Measurements from ENCODE around the gene CARD9.

DNA sequence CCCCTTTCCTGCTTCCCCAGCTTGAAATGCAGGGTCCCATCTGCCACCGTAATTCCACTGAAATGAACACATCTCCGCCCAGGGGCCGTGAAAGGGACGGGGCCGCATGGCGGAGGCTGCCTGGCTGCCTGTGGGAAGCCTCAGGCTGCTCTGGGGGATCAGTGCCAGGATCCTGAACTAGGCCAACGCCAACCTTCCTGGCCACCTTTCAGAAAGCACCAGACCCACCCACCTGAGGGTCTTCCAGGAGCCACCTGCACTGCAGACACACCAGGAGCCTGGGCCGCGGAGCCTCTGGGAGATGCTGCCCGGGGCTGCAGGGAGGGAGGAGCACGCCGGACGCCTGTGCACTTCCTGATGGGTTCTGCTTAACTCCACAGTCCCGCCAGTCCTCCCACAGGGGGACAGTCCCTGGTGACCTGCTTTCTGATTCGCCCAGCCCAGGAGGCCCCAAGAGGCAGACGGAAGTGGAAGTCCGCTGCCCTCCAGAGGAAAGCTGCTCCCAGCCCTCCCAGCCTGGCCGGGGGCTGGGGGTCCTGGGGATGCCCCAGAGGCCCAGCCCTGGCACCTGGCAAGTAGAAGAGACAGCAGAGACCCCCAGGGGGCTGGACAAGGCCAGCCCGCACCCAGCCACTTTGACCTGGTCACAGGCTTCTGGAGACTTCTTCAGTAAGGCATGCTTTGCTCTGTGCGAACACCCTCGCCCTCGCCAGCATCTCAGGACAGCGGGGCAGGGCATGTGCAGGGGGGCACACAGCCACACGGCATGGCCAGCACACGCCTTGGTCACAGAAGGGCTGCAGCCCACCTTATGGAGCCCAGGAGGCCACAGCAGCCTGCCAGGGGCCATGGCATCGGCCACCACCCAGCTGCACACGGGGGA, at the start of gene CARD9:
- TF ChIP-seq, protein P1, sequence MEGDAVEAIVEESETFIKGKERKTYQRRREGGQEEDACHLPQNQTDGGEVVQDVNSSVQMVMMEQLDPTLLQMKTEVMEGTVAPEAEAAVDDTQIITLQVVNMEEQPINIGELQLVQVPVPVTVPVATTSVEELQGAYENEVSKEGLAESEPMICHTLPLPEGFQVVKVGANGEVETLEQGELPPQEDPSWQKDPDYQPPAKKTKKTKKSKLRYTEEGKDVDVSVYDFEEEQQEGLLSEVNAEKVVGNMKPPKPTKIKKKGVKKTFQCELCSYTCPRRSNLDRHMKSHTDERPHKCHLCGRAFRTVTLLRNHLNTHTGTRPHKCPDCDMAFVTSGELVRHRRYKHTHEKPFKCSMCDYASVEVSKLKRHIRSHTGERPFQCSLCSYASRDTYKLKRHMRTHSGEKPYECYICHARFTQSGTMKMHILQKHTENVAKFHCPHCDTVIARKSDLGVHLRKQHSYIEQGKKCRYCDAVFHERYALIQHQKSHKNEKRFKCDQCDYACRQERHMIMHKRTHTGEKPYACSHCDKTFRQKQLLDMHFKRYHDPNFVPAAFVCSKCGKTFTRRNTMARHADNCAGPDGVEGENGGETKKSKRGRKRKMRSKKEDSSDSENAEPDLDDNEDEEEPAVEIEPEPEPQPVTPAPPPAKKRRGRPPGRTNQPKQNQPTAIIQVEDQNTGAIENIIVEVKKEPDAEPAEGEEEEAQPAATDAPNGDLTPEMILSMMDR (IDR thresholded peaks at IDR 0.05; ENCODE audit: low read depth, low read length, poor library complexity, severe bottlenecking), result no peak
- no peak for TF ChIP-seq EZH2phosphoT487 (IDR thresholded peaks at IDR 0.05; ENCODE audit: borderline replicate concordance, low read length)

All from DOHH2 (cell line).